Amygdala (tissue), 56 donors: Measurements from ENCODE around the gene CST6.
A peak's percentile ranks its signal among the peaks of the same experiment; 100 is the strongest.
"Not testable (repeated sequence)": the region's sequence is repeated elsewhere in the genome, so short reads cannot be mapped to it uniquely, and the experiment has no call there.

Experiments
- DNase-seq, 56 donors: peaks; one replicate each; lab custom pipeline; 2025; lab: John Stamatoyannopoulos, UW

The CST6 gene

GRCh38 chr11:66012946-66013761 lies 1.3 kb downstream of the CST6 start:
- peak in 2 of 56 donors; percentile 4 to 6 for DNase-seq

GRCh38 chr11:66013762-66014100 lies 1.9 kb downstream of the CST6 start:
- no peak for DNase-seq

- no peak for DNase-seq
Observed at GRCh38 chr11:66014804-66015453, 3.1 kb downstream of the CST6 start.

- no peak for DNase-seq
Observed at GRCh38 chr11:66015454-66015881, 3.7 kb downstream of the CST6 start.

GRCh38 chr11:66015936-66016792 lies 4.4 kb downstream of the CST6 start:
- no peak for DNase-seq

GRCh38 chr11:66016793-66017177 lies 5.0 kb downstream of the CST6 start:
- no peak for DNase-seq

- no peak for DNase-seq
Observed at GRCh38 chr11:66017321-66017720, 5.5 kb downstream of the CST6 start.

GRCh38 chr11:66020212-66020611 lies 8.4 kb downstream of the CST6 start:
- no peak for DNase-seq

GRCh38 chr11:66020618-66021357 lies 9.0 kb downstream of the CST6 start:
- no peak for DNase-seq

- peak in 40 of 56 donors; percentile 1 to 75 (median 26) for DNase-seq
Observed at GRCh38 chr11:66022401-66023185, 10.8 kb downstream of the CST6 start.

GRCh38 chr11:66023186-66023440 lies 11.3 kb downstream of the CST6 start:
- not testable (repeated sequence) for DNase-seq

GRCh38 chr11:66026017-66026529 lies 14.3 kb downstream of the CST6 start, which contains the start of gene CATSPER1:
Gene CATSPER1 (minus strand): TSS chr11:66026479. CDS start chr11:66026379, 100 bp downstream.
- no peak for DNase-seq

- DNase-seq, result no peak
Observed at GRCh38 chr11:66032957-66033735, 21.3 kb downstream of the CST6 start.

GRCh38 chr11:66035653-66036333 lies 24.0 kb downstream of the CST6 start:
- DNase-seq, result no peak

GRCh38 chr11:66036334-66036710 lies 24.5 kb downstream of the CST6 start:
- no peak for DNase-seq

GRCh38 chr11:66037327-66037726 lies 25.5 kb downstream of the CST6 start:
- DNase-seq, result no peak

GRCh38 chr11:66039765-66040164 lies 28.0 kb downstream of the CST6 start:
- no peak for DNase-seq
